SK-N-SH (cell line): ENCODE data around the gene ZC3H13. TPM values are rescaled to one million over a fixed set of nuclear protein-coding genes. Genes with fewer than 3 reads are reported as not detected.

ENCODE experiments used
- CTCF ChIA-PET: fragments of 300-600, 350-600 bp; formaldehyde crosslinking; extraction: SDS; loops from one replicate; lab custom pipeline; 2021; lab: Yijun Ruan, JAX
- POLR2A ChIA-PET: fragments of 350-600 bp; sonication (Branson Sonifier 250); formaldehyde crosslinking; extraction: SDS; loops from one replicate; lab custom pipeline; 2020; ENCODE audit warnings: antibody characterized with exemption, inconsistent platforms; lab: Yijun Ruan, JAX
- DNase-seq: peaks from one replicate; pipeline ENCODE4 v3.0.0; 2012
- H2AFZ ChIP-seq: fragments of 200-600 bp; sonication (generic); 2 replicates; pipeline ENCODE4 v1.8.1; 2016; ENCODE audit warnings: antibody characterized with exemption, mild to moderate bottlenecking, low read depth
- H3F3A ChIP-seq: fragments of 200-600 bp; sonication (generic); replicated peaks from 2 replicates; pipeline ENCODE3; 2016; ENCODE audit warnings: antibody characterized with exemption, mild to moderate bottlenecking; ENCODE audit not compliant: insufficient read depth
- H3K27ac ChIP-seq, 2 experiments: fragments of 200-500 bp in 1 of 2; fragments of 200-600 bp in 1 of 2; sonication (Bioruptor generic) in 1 of 2; sonication (generic), shearing (Covaris generic) in 1 of 2; 2 replicates each; pipeline versions ENCODE4 v1.5.1 to v1.6.1; 2014 to 2016; ENCODE audit warnings: low read depth in 2 of 2, inconsistent platforms in 1 of 2, low read length in 1 of 2, mild to moderate bottlenecking in 1 of 2, mixed read lengths in 1 of 2
- H3K27me3 ChIP-seq: fragments of 200-600 bp; sonication (generic), shearing (Covaris generic); 2 replicates; pipeline ENCODE4 v1.6.1; 2016; ENCODE audit warnings: mixed run types; ENCODE audit not compliant: insufficient read depth
- H3K36me3 ChIP-seq, 2 experiments: fragments of 200-500 bp in 1 of 2; fragments of 200-600 bp in 1 of 2; sonication (Bioruptor generic) in 1 of 2; sonication (generic) in 1 of 2; replicated peaks in 1 of 2; 2 replicates each; pipeline versions ENCODE3 to v1.5.1; 2014 to 2016; ENCODE audit warnings: low read length in 1 of 2, mild to moderate bottlenecking in 1 of 2; ENCODE audit not compliant: insufficient read depth in 2 of 2, control insufficient read depth in 1 of 2
- H3K4me1 ChIP-seq, 2 experiments: fragments of 200-500 bp in 1 of 2; fragments of 200-600 bp in 1 of 2; sonication (Bioruptor generic) in 1 of 2; sonication (generic), shearing (Covaris generic) in 1 of 2; 2 replicates each; pipeline versions ENCODE4 v1.5.1 to v1.6.1; 2014 to 2016; ENCODE audit warnings: low read depth in 1 of 2, low read length in 1 of 2, mixed run types in 1 of 2; ENCODE audit not compliant: insufficient read depth in 2 of 2, control insufficient read depth in 1 of 2
- H3K4me2 ChIP-seq: fragments of 200-600 bp; sonication (generic), shearing (Covaris generic); 2 replicates; pipeline ENCODE4 v1.6.1; 2017; ENCODE audit warnings: mixed run types
- H3K4me3 ChIP-seq, 2 experiments: fragments of 200-500 bp in 1 of 2; fragments of 200-600 bp in 1 of 2; sonication (Bioruptor generic) in 1 of 2; sonication (generic), shearing (Covaris generic) in 1 of 2; 2 replicates each; pipeline versions ENCODE4 v1.5.1 to v1.8.1; 2014 to 2016; ENCODE audit warnings: low read depth in 2 of 2, inconsistent platforms in 1 of 2, low read length in 1 of 2, mild to moderate bottlenecking in 1 of 2, mixed read lengths in 1 of 2, moderate library complexity in 1 of 2
- H3K79me2 ChIP-seq: fragments of 200-600 bp; sonication (generic); 2 replicates; pipeline ENCODE4 v1.8.1; 2017; ENCODE audit warnings: mild to moderate bottlenecking; ENCODE audit not compliant: insufficient read depth
- H3K9ac ChIP-seq: fragments of 200-600 bp; sonication (generic); 2 replicates; pipeline ENCODE4 v1.6.1; 2017; ENCODE audit warnings: mixed run types
- H3K9me2 ChIP-seq: fragments of 200-600 bp; sonication (generic); 2 replicates; pipeline ENCODE4 v1.6.1; 2017; ENCODE audit warnings: mixed run types
- H3K9me3 ChIP-seq: fragments of 200-600 bp; sonication (generic); 2 replicates; pipeline ENCODE4 v1.6.1; 2017; ENCODE audit warnings: mixed run types, mild to moderate bottlenecking, moderate library complexity
- H4K20me1 ChIP-seq: fragments of 200-600 bp; sonication (generic); 2 replicates; pipeline ENCODE4 v1.6.1; 2017; ENCODE audit warnings: mild to moderate bottlenecking, mixed run types; ENCODE audit not compliant: insufficient read depth
- CTCF ChIP-seq: fragments of 200-600 bp; sonication (generic); IDR thresholded peaks from 2 replicates; pipeline ENCODE4 v1.6.1; 2017; ENCODE audit warnings: antibody characterized with exemption, mild to moderate bottlenecking, moderate library complexity
- EZH2phosphoT487 ChIP-seq: fragments of 200-600 bp; sonication (generic); IDR thresholded peaks from 2 replicates; pipeline ENCODE4 v1.6.1; 2017; ENCODE audit warnings: low read depth, mixed run types, mild to moderate bottlenecking, antibody characterized with exemption, moderate library complexity, borderline replicate concordance
- GABPA ChIP-seq: IDR thresholded peaks from 2 replicates; pipeline ENCODE4 v1.4.0; 2012; ENCODE audit warnings: low read depth, mild to moderate bottlenecking
- MEF2A ChIP-seq: IDR thresholded peaks from 2 replicates; pipeline ENCODE4 v1.4.0; 2012; ENCODE audit warnings: low read depth, borderline replicate concordance
- MXI1 ChIP-seq: IDR thresholded peaks from 2 replicates; pipeline ENCODE4 v1.6.1; 2012; ENCODE audit warnings: mild to moderate bottlenecking, low read depth, low read length, improper control_type of control experiment
- PBX3 ChIP-seq: IDR thresholded peaks from 2 replicates; pipeline ENCODE4; 2012
- POLR2AphosphoS5 ChIP-seq: IDR thresholded peaks from 2 replicates; pipeline ENCODE4 v1.6.1; 2012; ENCODE audit warnings: low read depth, low read length
- RCOR1 ChIP-seq: fragments of 150-350 bp; IDR thresholded peaks from 2 replicates; pipeline ENCODE4 v1.6.1; 2017; ENCODE audit warnings: antibody characterized with exemption, low read length
- REST ChIP-seq: IDR thresholded peaks from 2 replicates; pipeline ENCODE4 v1.6.1; 2012; ENCODE audit warnings: mild to moderate bottlenecking, low read depth, low read length, moderate library complexity
- RFX5 ChIP-seq: IDR thresholded peaks from 2 replicates; pipeline ENCODE4 v1.6.1; 2012; ENCODE audit warnings: mild to moderate bottlenecking, improper control_type of control experiment, low read length
- RXRA ChIP-seq: IDR thresholded peaks from 2 replicates; pipeline ENCODE4 v1.4.0; 2012; ENCODE audit warnings: low read depth, mild to moderate bottlenecking, borderline replicate concordance
- SIN3A ChIP-seq: IDR thresholded peaks from 2 replicates; pipeline ENCODE4 v1.6.1; 2012; ENCODE audit warnings: low read depth, mild to moderate bottlenecking, low read length, moderate library complexity, borderline replicate concordance
- SMC3 ChIP-seq: IDR thresholded peaks from 2 replicates; pipeline ENCODE4 v1.6.1; 2012; ENCODE audit warnings: low read depth, low read length, improper control_type of control experiment
- TAF1 ChIP-seq: IDR thresholded peaks from 2 replicates; pipeline ENCODE4 v1.6.1; 2012; ENCODE audit warnings: low read depth, mild to moderate bottlenecking, low read length, moderate library complexity, borderline replicate concordance
- TEAD4 ChIP-seq: IDR thresholded peaks from 2 replicates; pipeline ENCODE4 v1.4.0; 2012; ENCODE audit warnings: mild to moderate bottlenecking, borderline replicate concordance; ENCODE audit not compliant: insufficient read depth
- ZBTB33 ChIP-seq: IDR thresholded peaks from 2 replicates; pipeline ENCODE4 v1.4.0; 2012; ENCODE audit warnings: low read depth, borderline replicate concordance
- polyA plus RNA-seq, 3 experiments: library from polyadenylated mRNA; depleted of rRNA; stranded (reverse); fragments of >200 nt; gene quantifications; 2 replicates each; pipeline ENCODE4 v1.2.3, GENCODE V29; 2012

Gene ZC3H13
- polyA plus RNA-seq, 1 of the 3 experiments (the other 2 are of a cell fraction): 4.4 TPM

- TF ChIP-seq CTCF (peak; percentile 44; the same call in 1 of the 2 replicates), ZBTB33 (no peak), MEF2A (no peak), POLR2AphosphoS5 (peak; percentile 94), RXRA (no peak), SMC3 (no peak), TEAD4 (no peak), RCOR1 (0 out of 2 replicates have a peak, but pooled peaks have one; percentile 27), GABPA (peak; percentile 93)
Observed at GRCh38 chr13:46052319-46053161, at the start of gene ZC3H13 (continued).

GRCh38 chr13:46102255-46102605 is 49.7 kb upstream of the ZC3H13 start:
- Histone ChIP-seq H3K79me2 (no peaks in the 10 kb centered on the region), H3K9me3 (no peaks in the 10 kb centered on the region), H4K20me1 (no peaks in the 10 kb centered on the region), H3K27me3 (no peaks in the 10 kb centered on the region; the same call in 1 of the 2 replicates), H3K27ac (no peak overlapping the region), H3K4me1 (peaks cover 0 to 4% of the 10 kb centered on the region in 2 experiments; a peak in 1 of 4 replicates), H3K9ac (no peak overlapping the region), H3K36me3 (no peaks in the 10 kb centered on the region), H3K4me3 (no peak overlapping the region), H2AFZ (no peak overlapping the region), H3K4me2 (no peak overlapping the region), H3K9me2 (no peaks in the 10 kb centered on the region), H3F3A (no peaks in the 10 kb centered on the region)
- ChIA-PET POLR2A (interaction anchor here (0.6 kb wide), 1 partner anchor 18 kb away, joined by 4 read pairs; no protein-coding TSS in a partner anchor), CTCF (no interaction called here)
- DNase-seq: no peak
- TF ChIP-seq RFX5 (no peak), RXRA (no peak), REST (no peak), PBX3 (no peak), EZH2phosphoT487 (no peak), MXI1 (no peak), SIN3A (no peak), CTCF (no peak), RCOR1 (no peak), TAF1 (no peak)
